GM12891 (cell line): ENCODE measurements around the gene GAMT.

ENCODE experiments used
- DNase-seq: peaks from one replicate; pipeline ENCODE4 v3.0.0; 2011; ENCODE audit warnings: low spot score; ENCODE audit not compliant: insufficient read length
- FAIRE-seq: peaks from 2 replicates; lab custom pipeline; 2011; peaks lifted over from hg19 to GRCh38; lab: Jason Lieb, UNC
- PAX5 ChIP-seq: IDR thresholded peaks from 2 replicates; pipeline ENCODE4 v1.6.1; 2011; ENCODE audit warnings: low read length, moderate library complexity, mild to moderate bottlenecking; ENCODE audit not compliant: insufficient read depth, severe bottlenecking
- POLR2A ChIP-seq: IDR thresholded peaks from 2 replicates; pipeline ENCODE4 v1.6.1; 2011; ENCODE audit warnings: low read depth, low read length, control low read depth
- POLR2AphosphoS5 ChIP-seq: IDR thresholded peaks from 2 replicates; pipeline ENCODE4 v1.6.1; 2011; ENCODE audit warnings: low read depth, low read length, control low read depth
- POU2F2 ChIP-seq: IDR thresholded peaks from 2 replicates; pipeline ENCODE4 v1.6.1; 2011; ENCODE audit warnings: low read depth, mild to moderate bottlenecking, control low read depth, low read length, moderate library complexity
- SPI1 ChIP-seq: IDR thresholded peaks from 2 replicates; pipeline ENCODE4 v1.6.1; 2011; ENCODE audit warnings: low read depth, low read length, control low read depth
- TAF1 ChIP-seq: IDR thresholded peaks from 2 replicates; pipeline ENCODE4 v1.6.1; 2011; ENCODE audit warnings: low read depth, low read length, control low read depth

The GAMT gene

GRCh38 chr19:1377176-1377964 is 24.0 kb downstream of the GAMT start:
- FAIRE-seq (no peak), DNase-seq (no peak)
- no peak for TF ChIP-seq TAF1
- TF ChIP-seq POLR2AphosphoS5 = no peak
- no peak for TF ChIP-seq POLR2A
- TF ChIP-seq PAX5 = no peak
- TF ChIP-seq POU2F2 = no peak
- no peak for TF ChIP-seq SPI1

GRCh38 chr19:1376415-1376805 is 24.9 kb downstream of the GAMT start:
- TF ChIP-seq SPI1 (no peak), POLR2A (no peak), PAX5 (no peak), POLR2AphosphoS5 (no peak), POU2F2 (no peak), TAF1 (no peak)
- DNase-seq (no peak), FAIRE-seq (no peak)

- FAIRE-seq (no peak), DNase-seq (no peak)
- TF ChIP-seq POLR2AphosphoS5 (no peak), POU2F2 (no peak), TAF1 (no peak), SPI1 (no peak), POLR2A (no peak), PAX5 (no peak)
These were observed 27.1 kb downstream of the GAMT start for GRCh38 chr19:1374250-1374577.

- no peak for TF ChIP-seq PAX5
- TF ChIP-seq POLR2AphosphoS5 = no peak
- TF ChIP-seq POLR2A = no peak
- TF ChIP-seq SPI1 = no peak
- TF ChIP-seq POU2F2 = no peak
- no peak for TF ChIP-seq TAF1
- FAIRE-seq = no peak
These were observed 27.6 kb downstream of the GAMT start for GRCh38 chr19:1373534-1374249.

GRCh38 chr19:1373042-1373533 is 28.3 kb downstream of the GAMT start:
- FAIRE-seq (no peak), DNase-seq (no peak)
- TF ChIP-seq POLR2A = no peak
- no peak for TF ChIP-seq POU2F2
- no peak for TF ChIP-seq PAX5
- no peak for TF ChIP-seq TAF1
- TF ChIP-seq SPI1 = no peak
- no peak for TF ChIP-seq POLR2AphosphoS5

More at GRCh38 chr19:1373534-1374249, 27.6 kb downstream of the GAMT start:
- no peak for DNase-seq

- no peak for TF ChIP-seq POU2F2
- TF ChIP-seq PAX5 = no peak
- no peak for TF ChIP-seq SPI1
- TF ChIP-seq TAF1 = no peak
- no peak for TF ChIP-seq POLR2AphosphoS5
- TF ChIP-seq POLR2A = no peak
- FAIRE-seq (no peak), DNase-seq (no peak)
These were observed 30.6 kb downstream of the GAMT start for GRCh38 chr19:1370579-1371361.

GRCh38 chr19:1369214-1369805 is 32.0 kb downstream of the GAMT start:
- FAIRE-seq = no peak
- DNase-seq = no peak
- no peak for TF ChIP-seq POLR2A
- TF ChIP-seq POLR2AphosphoS5 = no peak
- no peak for TF ChIP-seq SPI1
- TF ChIP-seq TAF1 = no peak
- no peak for TF ChIP-seq POU2F2
- TF ChIP-seq PAX5 = no peak

GRCh38 chr19:1366899-1367870 is 34.2 kb downstream of the GAMT start:
- FAIRE-seq = no peak
- DNase-seq = no peak
- no peak for TF ChIP-seq TAF1
- TF ChIP-seq POU2F2 = no peak
- no peak for TF ChIP-seq PAX5
- no peak for TF ChIP-seq POLR2A
- TF ChIP-seq SPI1 = no peak
- TF ChIP-seq POLR2AphosphoS5 = no peak
